Subcutaneous adipose tissue (tissue), 4 donors: ENCODE data around the gene CUBN. TPM values are rescaled to one million over a fixed set of nuclear protein-coding genes. Genes with fewer than 3 reads are reported as not detected.

Source experiments
- total RNA-seq, 4 donors: library from RNA; depleted of rRNA; stranded (reverse); fragments of >200 nt; gene quantifications; one replicate each; pipeline ENCODE4 v1.1.0, GENCODE V29; 2016
- TF ChIP-seq, protein P1 (sequence below): fragments of 450-650 bp; IDR thresholded peaks from one replicate; pipeline ENCODE4 v1.5.1; 2016; ENCODE audit warnings: low read depth, mild to moderate bottlenecking, control low read depth, antibody characterized with exemption, moderate library complexity

Gene CUBN
- total RNA-seq, 4 donors from 2014 or later, result 1.9 to 6.6 (median 4.8) TPM

GRCh38 chr10:17062493-17062892 is 67.1 kb downstream of the CUBN start:
- TF ChIP-seq, protein P1, sequence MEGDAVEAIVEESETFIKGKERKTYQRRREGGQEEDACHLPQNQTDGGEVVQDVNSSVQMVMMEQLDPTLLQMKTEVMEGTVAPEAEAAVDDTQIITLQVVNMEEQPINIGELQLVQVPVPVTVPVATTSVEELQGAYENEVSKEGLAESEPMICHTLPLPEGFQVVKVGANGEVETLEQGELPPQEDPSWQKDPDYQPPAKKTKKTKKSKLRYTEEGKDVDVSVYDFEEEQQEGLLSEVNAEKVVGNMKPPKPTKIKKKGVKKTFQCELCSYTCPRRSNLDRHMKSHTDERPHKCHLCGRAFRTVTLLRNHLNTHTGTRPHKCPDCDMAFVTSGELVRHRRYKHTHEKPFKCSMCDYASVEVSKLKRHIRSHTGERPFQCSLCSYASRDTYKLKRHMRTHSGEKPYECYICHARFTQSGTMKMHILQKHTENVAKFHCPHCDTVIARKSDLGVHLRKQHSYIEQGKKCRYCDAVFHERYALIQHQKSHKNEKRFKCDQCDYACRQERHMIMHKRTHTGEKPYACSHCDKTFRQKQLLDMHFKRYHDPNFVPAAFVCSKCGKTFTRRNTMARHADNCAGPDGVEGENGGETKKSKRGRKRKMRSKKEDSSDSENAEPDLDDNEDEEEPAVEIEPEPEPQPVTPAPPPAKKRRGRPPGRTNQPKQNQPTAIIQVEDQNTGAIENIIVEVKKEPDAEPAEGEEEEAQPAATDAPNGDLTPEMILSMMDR, result no peak

- TF ChIP-seq, protein P1, result no peak
Measured at GRCh38 chr10:17062009-17062408, 67.6 kb downstream of the CUBN start.

GRCh38 chr10:17061418-17061817 is 68.2 kb downstream of the CUBN start:
- TF ChIP-seq, protein P1, result no peak

- TF ChIP-seq, protein P1, result no peak
Measured at GRCh38 chr10:17060289-17060688, 69.3 kb downstream of the CUBN start.

- TF ChIP-seq, protein P1, result no peak
Measured at GRCh38 chr10:17059197-17059688, 70.4 kb downstream of the CUBN start.

DNA sequence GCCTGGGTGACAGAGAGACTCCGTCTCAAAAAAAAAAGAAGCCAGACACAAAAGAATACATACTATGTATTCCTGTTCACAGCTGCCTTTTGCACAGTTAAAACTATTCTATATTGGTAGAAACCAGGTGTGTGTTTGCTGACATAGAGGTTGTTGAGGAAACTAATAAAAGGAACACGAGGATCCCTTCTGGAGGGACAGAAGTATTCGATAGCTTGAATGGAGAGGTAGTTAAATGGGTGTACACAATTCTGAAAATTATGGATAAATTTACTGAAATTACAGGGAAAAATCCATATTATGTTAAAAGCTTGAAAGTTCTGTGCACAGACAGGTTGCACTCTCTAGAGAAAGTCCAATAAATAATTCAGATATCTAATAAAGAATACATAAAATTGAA is 71.5 kb downstream of the CUBN start:
- TF ChIP-seq, protein P1, result no peak

- TF ChIP-seq, protein P1, result no peak
Measured at GRCh38 chr10:17056781-17057428, 72.7 kb downstream of the CUBN start.
